Measurements from ENCODE around the gene ANGEL1. TPM values are rescaled to one million over a fixed set of nuclear protein-coding genes. Genes with fewer than 3 reads are reported as not detected.

The ANGEL1 gene
- total and polyA plus RNA-seq, 2 of the 13 experiments (the other 11 are each of a cell fraction or from before 2014, with no cell fraction given) = 14.3 to 20.1 TPM

DNA sequence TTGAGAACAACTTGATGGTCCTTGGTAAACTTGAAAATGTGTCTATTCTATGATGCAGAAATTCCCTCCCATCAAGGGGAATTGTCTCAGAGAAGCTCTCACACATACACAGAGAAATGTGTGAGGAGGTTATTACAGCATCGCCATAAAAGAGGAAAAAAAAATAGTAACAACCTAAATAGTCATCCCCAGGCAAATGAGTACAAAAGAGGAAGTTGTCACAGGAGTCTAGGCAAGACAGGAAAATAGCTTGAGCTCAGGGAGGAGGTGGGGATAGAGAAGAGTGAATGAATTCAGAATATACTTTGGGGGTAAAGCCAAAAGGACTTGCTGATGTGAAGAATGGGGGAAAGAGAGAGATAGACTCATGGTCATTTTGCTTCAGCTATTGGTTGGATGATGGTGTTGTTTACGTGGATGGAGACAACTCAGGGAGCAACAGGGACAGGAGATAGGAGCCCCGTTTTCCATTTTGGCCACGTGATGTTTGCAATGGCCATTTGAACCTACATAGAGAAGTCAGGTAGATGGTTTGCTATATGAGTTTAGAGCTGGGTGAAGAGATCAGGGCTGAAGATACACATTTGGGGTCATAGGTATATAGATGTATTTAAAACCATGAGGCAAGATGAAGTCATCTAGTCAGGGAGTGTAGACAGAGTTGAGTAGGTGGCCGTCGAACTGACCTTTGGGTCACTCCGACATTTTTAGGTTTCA lies 33.8 kb upstream of the ANGEL1 start:
- TF ChIP-seq CCDC6 (CRISPR knock-in tag; IDR thresholded peaks at IDR 0.05) = no peak
- TF ChIP-seq STAT5B (CRISPR knock-in tag; IDR thresholded peaks at IDR 0.05) = no peak
- TF ChIP-seq ZFP41 (CRISPR knock-in tag; IDR thresholded peaks at IDR 0.05; ENCODE audit: borderline replicate concordance) = no peak
- TF ChIP-seq, protein P1, sequence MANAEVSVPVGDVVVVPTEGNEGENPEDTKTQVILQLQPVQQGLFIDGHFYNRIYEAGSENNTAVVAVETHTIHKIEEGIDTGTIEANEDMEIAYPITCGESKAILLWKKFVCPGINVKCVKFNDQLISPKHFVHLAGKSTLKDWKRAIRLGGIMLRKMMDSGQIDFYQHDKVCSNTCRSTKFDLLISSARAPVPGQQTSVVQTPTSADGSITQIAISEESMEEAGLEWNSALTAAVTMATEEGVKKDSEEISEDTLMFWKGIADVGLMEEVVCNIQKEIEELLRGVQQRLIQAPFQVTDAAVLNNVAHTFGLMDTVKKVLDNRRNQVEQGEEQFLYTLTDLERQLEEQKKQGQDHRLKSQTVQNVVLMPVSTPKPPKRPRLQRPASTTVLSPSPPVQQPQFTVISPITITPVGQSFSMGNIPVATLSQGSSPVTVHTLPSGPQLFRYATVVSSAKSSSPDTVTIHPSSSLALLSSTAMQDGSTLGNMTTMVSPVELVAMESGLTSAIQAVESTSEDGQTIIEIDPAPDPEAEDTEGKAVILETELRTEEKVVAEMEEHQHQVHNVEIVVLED (CRISPR knock-in tag; IDR thresholded peaks at IDR 0.05; ENCODE audit: borderline replicate concordance) = no peak
- TF ChIP-seq SMARCE1 (IDR thresholded peaks at IDR 0.05; ENCODE audit: borderline replicate concordance) = no peak
- TF ChIP-seq REL (CRISPR knock-in tag; conservative IDR thresholded peaks at IDR 0.05) = no peak
- TF ChIP-seq TAF15 (IDR thresholded peaks at IDR 0.05; ENCODE audit: low read depth, low read length, poor library complexity, severe bottlenecking) = no peak
- no peak overlapping the region for H3K4me2 ChIP-seq (ENCODE audit: low read depth, low read length)
- CTCF ChIA-PET (ENCODE audit: low intra/inter-chr PET ratio, low total read pairs) = no interaction called here
- DNase-seq (ENCODE audit: low spot score) (no peak), FAIRE-seq (no peak), ATAC-seq (no peak)
- intact Hi-C loops (cut with micrococcal nuclease; ENCODE audit: unreplicated experiment) = no loop called here
- H3K4me3 ChIP-seq (replicated peaks in 1 of 3; ENCODE audit: insufficient read depth in 1 of 3, low read depth in 2 of 3, low read length in 3 of 3) = no peak overlapping the region
- no peak overlapping the region for H2AFZ ChIP-seq (ENCODE audit: low read length)
- in situ Hi-C loops (cut with HindIII; ENCODE audit: extremely low pct_ligation_motif_present, low pct_unique_long_range_greater_than_20kb) = no loop called here
- H3K9me3 ChIP-seq (ENCODE audit: low read length) = no peaks in the 10 kb centered on the region
- H4K20me1 ChIP-seq (ENCODE audit: insufficient read depth, low read length) = no peaks in the 10 kb centered on the region
- H3K36me3 ChIP-seq (replicated peaks in 1 of 2; ENCODE audit: control insufficient read depth in 1 of 2, insufficient read depth in 2 of 2, low read length in 2 of 2) = no peaks in the 10 kb centered on the region
- H3K27ac ChIP-seq (ENCODE audit: extremely low read length, insufficient read depth, low read length) = no peak overlapping the region
- H3K27me3 ChIP-seq (ENCODE audit: control insufficient read depth in 1 of 2, insufficient read depth in 2 of 2, low read length in 2 of 2) = 0 out of 5 replicates have a peak, but pooled peaks cover 0 to 4% of the 10 kb centered on the region in 2 experiments
- H3K9ac ChIP-seq (ENCODE audit: insufficient read depth, low read depth, low read length) = no peak overlapping the region
- POLR2A ChIA-PET = no interaction called here
- WGBS (ENCODE audit: low lambda C conversion rate) = 14% methylated on average over 7 of the region's 7 CpGs
- BruUV-seq (replicated peaks) = no TSS peak
- H3K4me1 ChIP-seq (ENCODE audit: insufficient read depth, low read length) = peaks cover 5% of the 10 kb centered on the region; the same call in 1 of the 2 replicates
- no peaks in the 10 kb centered on the region for H3K79me2 ChIP-seq (ENCODE audit: insufficient read depth, low read length)

All from HepG2 (cell line).